Liver (tissue), 9 donors: Measurements from ENCODE around the gene CHP1. TPM values are rescaled to one million over a fixed set of nuclear protein-coding genes. Genes with fewer than 3 reads are reported as not detected.

Experiments
- DNase-seq: peaks from one replicate; pipeline ENCODE4 v3.0.0-alpha.2; 2017; ENCODE audit warnings: low spot score
- H3K27ac ChIP-seq, 2 donors: one replicate each; pipeline ENCODE4 v1.7.0; 2013; ENCODE audit warnings: inconsistent platforms in 2 of 2, low read length in 2 of 2, control low read depth in 1 of 2, low read depth in 1 of 2, mild to moderate bottlenecking in 1 of 2
- H3K27me3 ChIP-seq, 4 donors: one replicate each; pipeline versions ENCODE4 v1.6.1 to v1.7.0; 2013; ENCODE audit warnings: low read length in 3 of 4, inconsistent platforms in 1 of 4, mild to moderate bottlenecking in 1 of 4, moderate library complexity in 1 of 4; ENCODE audit not compliant: control insufficient read depth in 4 of 4, insufficient read depth in 4 of 4
- H3K36me3 ChIP-seq, 4 donors: one replicate each; pipeline versions ENCODE4 v1.6.1 to v1.7.0; 2013; ENCODE audit warnings: low read length in 3 of 4, mild to moderate bottlenecking in 3 of 4, low read depth in 1 of 4, moderate library complexity in 1 of 4; ENCODE audit not compliant: control insufficient read depth in 4 of 4, insufficient read depth in 3 of 4
- H3K4me1 ChIP-seq, 4 donors: one replicate each; pipeline versions ENCODE4 v1.6.1 to v1.7.0; 2013; ENCODE audit warnings: low read length in 3 of 4, mild to moderate bottlenecking in 3 of 4, moderate library complexity in 1 of 4; ENCODE audit not compliant: control insufficient read depth in 4 of 4, insufficient read depth in 4 of 4
- H3K4me3 ChIP-seq, 3 donors: one replicate each; pipeline versions ENCODE4 v1.6.1 to v1.7.0; 2013; ENCODE audit warnings: low read length in 3 of 3, control low read depth in 1 of 3, low read depth in 1 of 3, mild to moderate bottlenecking in 1 of 3
- H3K9ac ChIP-seq, 2 donors: one replicate each; pipeline ENCODE4 v1.7.0; 2013; ENCODE audit warnings: low read length in 2 of 2, mild to moderate bottlenecking in 2 of 2, moderate library complexity in 2 of 2, control low read depth in 1 of 2, low read depth in 1 of 2
- H3K9me3 ChIP-seq, 4 donors: one replicate each; pipeline versions ENCODE4 v1.6.1 to v1.7.0; 2013; ENCODE audit warnings: low read length in 3 of 4; ENCODE audit not compliant: control insufficient read depth in 4 of 4
- EGR1 ChIP-seq, 2 donors: IDR thresholded peaks; 2 replicates each; pipeline ENCODE4 v1.6.1; 2016 to 2018; ENCODE audit warnings: antibody characterized with exemption in 2 of 2, low read depth in 2 of 2
- FOXA1 ChIP-seq: IDR thresholded peaks from 2 replicates; pipeline ENCODE4 v1.6.1; 2016; ENCODE audit warnings: antibody characterized with exemption
- FOXA2 ChIP-seq: IDR thresholded peaks from 2 replicates; pipeline ENCODE4 v1.6.1; 2016; ENCODE audit warnings: antibody characterized with exemption
- GABPA ChIP-seq, 2 donors: IDR thresholded peaks in 1 of 2; conservative IDR thresholded peaks in 1 of 2; 2 replicates each; pipeline ENCODE4 v1.6.1; 2016; ENCODE audit warnings: antibody characterized with exemption in 2 of 2, mild to moderate bottlenecking in 1 of 2, moderate library complexity in 1 of 2
- HNF4A ChIP-seq, 2 donors: conservative IDR thresholded peaks; 2 replicates each; pipeline ENCODE4 v1.6.1; 2016; ENCODE audit warnings: antibody characterized with exemption in 2 of 2, mild to moderate bottlenecking in 2 of 2
- HNF4G ChIP-seq: IDR thresholded peaks from 2 replicates; pipeline ENCODE4 v1.6.1; 2016; ENCODE audit warnings: antibody characterized with exemption
- JUND ChIP-seq, 2 donors: IDR thresholded peaks; 2 replicates each; pipeline ENCODE4 v1.6.1; 2016; ENCODE audit warnings: antibody characterized with exemption in 2 of 2
- MAX ChIP-seq: IDR thresholded peaks from 2 replicates; pipeline ENCODE4 v1.6.1; 2016; ENCODE audit warnings: antibody characterized with exemption
- NR2F2 ChIP-seq: IDR thresholded peaks from 2 replicates; pipeline ENCODE4 v1.6.1; 2016; ENCODE audit warnings: antibody characterized with exemption
- RAD21 ChIP-seq, 2 donors: IDR thresholded peaks; 2 replicates each; pipeline ENCODE4 v1.6.1; 2016; ENCODE audit warnings: antibody characterized with exemption in 2 of 2, mild to moderate bottlenecking in 2 of 2
- REST ChIP-seq: IDR thresholded peaks from 2 replicates; pipeline ENCODE4 v1.6.1; 2016; ENCODE audit warnings: antibody characterized with exemption, mild to moderate bottlenecking
- RXRA ChIP-seq, 2 donors: IDR thresholded peaks; 2 replicates each; pipeline ENCODE4 v1.6.1; 2017 to 2018; ENCODE audit warnings: antibody characterized with exemption in 2 of 2, mild to moderate bottlenecking in 1 of 2
- SP1 ChIP-seq: IDR thresholded peaks from 2 replicates; pipeline ENCODE4 v1.6.1; 2018; ENCODE audit warnings: antibody characterized with exemption, mild to moderate bottlenecking
- TAF1 ChIP-seq: conservative IDR thresholded peaks from 2 replicates; pipeline ENCODE4 v1.6.1; 2016; ENCODE audit warnings: antibody characterized with exemption, mild to moderate bottlenecking
- YY1 ChIP-seq: IDR thresholded peaks from 2 replicates; pipeline ENCODE4 v1.6.1; 2016; ENCODE audit warnings: antibody characterized with exemption, mild to moderate bottlenecking
- WGBS: extraction: QIAGEN DNeasy Blood & Tissue Kit; methylation state at CpG from one replicate; pipeline ENCODE4 v1.1.7; 2013; 5-methylcytosine and 5-hydroxymethylcytosine counted together
- polyA plus RNA-seq, 2 donors: library from polyadenylated mRNA; stranded (reverse) in 1 of 2; unstranded in 1 of 2; fragments of 200-250 nt in 1 of 2; fragments of >200 nt in 1 of 2; fragmentation: Nextera tagmentation in 1 of 2; extraction: Ambion mirVana in 1 of 2; gene quantifications; one replicate each; pipeline versions ENCODE4 v1.2.1 to v1.2.3, GENCODE V29; 2013 to 2015
- total RNA-seq, 2 donors: library from RNA; depleted of rRNA; stranded (reverse); fragments of >200 nt; gene quantifications; one replicate each; pipeline ENCODE4 v1.2.3, GENCODE V29; 2014
- TF ChIP-seq, protein P1 (sequence below): IDR thresholded peaks from 2 replicates; pipeline ENCODE4 v1.6.1; 2016; ENCODE audit warnings: antibody characterized with exemption
- TF ChIP-seq, protein P2 (sequence below): fragments of 150-350 bp; IDR thresholded peaks from 2 replicates; pipeline ENCODE4 v1.5.1; 2017; ENCODE audit warnings: improper control_type of control experiment, low read depth, low read length; ENCODE audit not compliant: missing input control
- TF ChIP-seq, protein P3 (sequence below): IDR thresholded peaks from 2 replicates; pipeline ENCODE4 v1.6.1; 2016; ENCODE audit warnings: antibody characterized with exemption
- donor health status: healthy.
- donor health status: healthy.
- donor health status: healthy.
- donor health status: healthy.
- donor health status: healthy.

Gene CHP1
- total and polyA plus RNA-seq, 4 donors, result 87.4 to 162 (median 117) TPM

DNA sequence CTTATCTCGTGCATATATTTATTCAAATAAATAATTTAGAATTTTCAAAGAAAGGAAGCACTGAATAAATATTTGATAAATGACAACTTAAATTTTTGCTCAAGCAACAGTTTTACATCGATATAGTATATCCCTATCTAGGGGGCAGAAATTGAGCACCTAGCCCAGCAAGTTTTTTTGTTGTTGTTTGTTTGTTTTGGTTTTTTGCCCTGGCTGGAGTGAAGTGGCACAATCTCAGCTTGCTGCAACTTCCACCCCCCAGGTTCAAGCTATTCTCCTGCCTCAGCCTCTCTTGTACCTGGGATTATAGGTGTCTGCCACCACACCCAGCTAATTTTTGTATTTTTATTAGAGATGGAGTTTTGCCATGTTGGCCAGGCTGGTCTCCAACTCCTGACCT is 58.9 kb downstream of the CHP1 start (continued):
- TF ChIP-seq NR2F2, result no peak
- no peak for TF ChIP-seq RXRA (IDR thresholded peaks at IDR 0.05)

GRCh38 chr15:41291065-41291631 is 60.1 kb downstream of the CHP1 start:
- no peaks in the 10 kb centered on the region for H3K9me3 ChIP-seq
- H3K27me3 ChIP-seq, result no peaks in the 10 kb centered on the region
- no peak for TF ChIP-seq MAX
- no peak for TF ChIP-seq EGR1 (IDR thresholded peaks at IDR 0.05; ENCODE audit: low read depth in 2 of 2)
- no peak for TF ChIP-seq REST
- no peak for TF ChIP-seq NR2F2
- no peak for TF ChIP-seq GABPA (IDR thresholded peaks at IDR 0.05 in 1 of 2, conservative IDR thresholded peaks at IDR 0.05 in 1 of 2)
- TF ChIP-seq HNF4A (conservative IDR thresholded peaks at IDR 0.05), result no peak
- no peak for TF ChIP-seq FOXA2
- TF ChIP-seq RAD21 (IDR thresholded peaks at IDR 0.05), result no peak
- no peak for TF ChIP-seq SP1
- TF ChIP-seq HNF4G, result no peak
- TF ChIP-seq, protein P1, sequence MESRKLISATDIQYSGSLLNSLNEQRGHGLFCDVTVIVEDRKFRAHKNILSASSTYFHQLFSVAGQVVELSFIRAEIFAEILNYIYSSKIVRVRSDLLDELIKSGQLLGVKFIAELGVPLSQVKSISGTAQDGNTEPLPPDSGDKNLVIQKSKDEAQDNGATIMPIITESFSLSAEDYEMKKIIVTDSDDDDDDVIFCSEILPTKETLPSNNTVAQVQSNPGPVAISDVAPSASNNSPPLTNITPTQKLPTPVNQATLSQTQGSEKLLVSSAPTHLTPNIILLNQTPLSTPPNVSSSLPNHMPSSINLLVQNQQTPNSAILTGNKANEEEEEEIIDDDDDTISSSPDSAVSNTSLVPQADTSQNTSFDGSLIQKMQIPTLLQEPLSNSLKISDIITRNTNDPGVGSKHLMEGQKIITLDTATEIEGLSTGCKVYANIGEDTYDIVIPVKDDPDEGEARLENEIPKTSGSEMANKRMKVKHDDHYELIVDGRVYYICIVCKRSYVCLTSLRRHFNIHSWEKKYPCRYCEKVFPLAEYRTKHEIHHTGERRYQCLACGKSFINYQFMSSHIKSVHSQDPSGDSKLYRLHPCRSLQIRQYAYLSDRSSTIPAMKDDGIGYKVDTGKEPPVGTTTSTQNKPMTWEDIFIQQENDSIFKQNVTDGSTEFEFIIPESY, result no peak
- no peak for TF ChIP-seq TAF1
- TF ChIP-seq YY1, result no peak
- TF ChIP-seq, protein P2, sequence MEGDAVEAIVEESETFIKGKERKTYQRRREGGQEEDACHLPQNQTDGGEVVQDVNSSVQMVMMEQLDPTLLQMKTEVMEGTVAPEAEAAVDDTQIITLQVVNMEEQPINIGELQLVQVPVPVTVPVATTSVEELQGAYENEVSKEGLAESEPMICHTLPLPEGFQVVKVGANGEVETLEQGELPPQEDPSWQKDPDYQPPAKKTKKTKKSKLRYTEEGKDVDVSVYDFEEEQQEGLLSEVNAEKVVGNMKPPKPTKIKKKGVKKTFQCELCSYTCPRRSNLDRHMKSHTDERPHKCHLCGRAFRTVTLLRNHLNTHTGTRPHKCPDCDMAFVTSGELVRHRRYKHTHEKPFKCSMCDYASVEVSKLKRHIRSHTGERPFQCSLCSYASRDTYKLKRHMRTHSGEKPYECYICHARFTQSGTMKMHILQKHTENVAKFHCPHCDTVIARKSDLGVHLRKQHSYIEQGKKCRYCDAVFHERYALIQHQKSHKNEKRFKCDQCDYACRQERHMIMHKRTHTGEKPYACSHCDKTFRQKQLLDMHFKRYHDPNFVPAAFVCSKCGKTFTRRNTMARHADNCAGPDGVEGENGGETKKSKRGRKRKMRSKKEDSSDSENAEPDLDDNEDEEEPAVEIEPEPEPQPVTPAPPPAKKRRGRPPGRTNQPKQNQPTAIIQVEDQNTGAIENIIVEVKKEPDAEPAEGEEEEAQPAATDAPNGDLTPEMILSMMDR, result no peak
- TF ChIP-seq RXRA (IDR thresholded peaks at IDR 0.05), result no peak
- TF ChIP-seq FOXA1, result no peak
- TF ChIP-seq, protein P3, sequence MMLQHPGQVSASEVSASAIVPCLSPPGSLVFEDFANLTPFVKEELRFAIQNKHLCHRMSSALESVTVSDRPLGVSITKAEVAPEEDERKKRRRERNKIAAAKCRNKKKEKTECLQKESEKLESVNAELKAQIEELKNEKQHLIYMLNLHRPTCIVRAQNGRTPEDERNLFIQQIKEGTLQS, result no peak
- TF ChIP-seq JUND (IDR thresholded peaks at IDR 0.05), result no peak
- 85% methylated on average over 9 of the region's 9 CpGs for WGBS
- H3K27ac ChIP-seq, result no peak overlapping the region
- no peak overlapping the region for H3K4me3 ChIP-seq
- DNase-seq, result no peak
- H3K4me1 ChIP-seq, result peaks cover 5 to 12% (median 7%) of the 10 kb centered on the region in 4 donors
- no peak overlapping the region for H3K9ac ChIP-seq
- H3K36me3 ChIP-seq, result peaks cover 4 to 27% (median 16%) of the 10 kb centered on the region in 4 donors
